Left ventricle myocardium inferior (tissue), 1 donor: ENCODE data around the gene SPINDOC. TPM values are rescaled to one million over a fixed set of nuclear protein-coding genes. Genes with fewer than 3 reads are reported as not detected.

Source experiments
- DNase-seq: peaks from one replicate; pipeline ENCODE4 v3.0.0-alpha.2; 2020
- H3K27ac ChIP-seq: fragments of 200-600 bp; replicated peaks from 2 replicates; pipeline ENCODE4 v1.8.0; 2021
- H3K27me3 ChIP-seq: fragments of 200-600 bp; 2 replicates; pipeline ENCODE4 v1.8.0; 2021; ENCODE audit warnings: low read depth
- H3K36me3 ChIP-seq: fragments of 200-600 bp; 2 replicates; pipeline ENCODE4 v1.8.0; 2021
- H3K4me1 ChIP-seq: fragments of 200-600 bp; 2 replicates; pipeline ENCODE4 v1.8.0; 2021
- H3K4me3 ChIP-seq: fragments of 200-600 bp; 2 replicates; pipeline ENCODE4 v1.8.0; 2021; ENCODE audit warnings: mild to moderate bottlenecking, moderate library complexity
- H3K9me3 ChIP-seq: fragments of 200-600 bp; replicated peaks from 2 replicates; pipeline ENCODE4 v1.8.0; 2021
- intact Hi-C: fragments of 100-400 bp; cut with micrococcal nuclease; formaldehyde crosslinking; loops from one replicate; pipeline ENCODE4 v1.11.0; 2022
- total RNA-seq: library from RNA; stranded (reverse); fragmentation: NEBNext Ultra II Directional; extraction: Animal tissue kit (Norgen Biotek cat#: 25700); gene quantifications from one replicate; pipeline ENCODE4 v1.2.1, GENCODE V29; 2021
- TF ChIP-seq, protein P1 (sequence below): fragments of 200-600 bp; IDR thresholded peaks from 2 replicates; pipeline ENCODE4 v1.8.0; 2021; ENCODE audit warnings: antibody characterized with exemption, mild to moderate bottlenecking, borderline replicate concordance
- donor health status: DM: no; HTN: yes; CAD: no; lungs with severe emphysema.

The SPINDOC gene
- total RNA-seq, 1 donor from 2014 or later: 14.0 TPM

DNA sequence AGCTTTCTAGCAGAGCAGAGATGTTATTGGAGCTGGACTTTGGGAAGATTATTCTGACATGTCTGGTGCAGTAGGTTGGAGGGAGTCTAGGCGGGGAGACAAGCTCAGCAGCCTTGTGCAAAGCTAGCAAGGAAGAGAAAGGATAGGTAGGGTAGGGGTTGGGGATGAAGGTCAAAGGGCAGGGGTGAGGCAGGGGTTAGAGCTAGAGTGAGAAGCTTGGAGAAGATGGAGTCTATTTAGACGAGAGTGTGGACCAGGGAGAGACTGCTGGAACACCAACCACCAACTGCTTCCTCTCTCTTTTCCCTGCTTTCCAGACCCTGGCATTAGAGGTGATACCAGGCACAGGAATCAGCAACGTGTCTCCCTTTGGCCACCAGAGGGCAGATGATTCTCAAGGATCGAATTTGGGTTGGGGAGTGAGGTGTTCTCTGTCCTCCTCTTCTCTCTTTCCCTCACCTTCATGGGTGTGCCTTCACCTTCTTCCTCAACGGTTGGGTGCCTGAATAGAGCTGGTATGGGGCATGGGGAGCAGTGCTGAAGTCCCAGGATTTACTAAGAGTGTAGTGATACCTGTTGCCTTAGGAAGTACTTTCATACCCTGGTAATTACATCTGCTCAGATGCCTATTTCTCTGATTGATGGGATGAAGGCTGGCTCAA is 23.9 kb downstream of the SPINDOC start:
- TF ChIP-seq, protein P1, sequence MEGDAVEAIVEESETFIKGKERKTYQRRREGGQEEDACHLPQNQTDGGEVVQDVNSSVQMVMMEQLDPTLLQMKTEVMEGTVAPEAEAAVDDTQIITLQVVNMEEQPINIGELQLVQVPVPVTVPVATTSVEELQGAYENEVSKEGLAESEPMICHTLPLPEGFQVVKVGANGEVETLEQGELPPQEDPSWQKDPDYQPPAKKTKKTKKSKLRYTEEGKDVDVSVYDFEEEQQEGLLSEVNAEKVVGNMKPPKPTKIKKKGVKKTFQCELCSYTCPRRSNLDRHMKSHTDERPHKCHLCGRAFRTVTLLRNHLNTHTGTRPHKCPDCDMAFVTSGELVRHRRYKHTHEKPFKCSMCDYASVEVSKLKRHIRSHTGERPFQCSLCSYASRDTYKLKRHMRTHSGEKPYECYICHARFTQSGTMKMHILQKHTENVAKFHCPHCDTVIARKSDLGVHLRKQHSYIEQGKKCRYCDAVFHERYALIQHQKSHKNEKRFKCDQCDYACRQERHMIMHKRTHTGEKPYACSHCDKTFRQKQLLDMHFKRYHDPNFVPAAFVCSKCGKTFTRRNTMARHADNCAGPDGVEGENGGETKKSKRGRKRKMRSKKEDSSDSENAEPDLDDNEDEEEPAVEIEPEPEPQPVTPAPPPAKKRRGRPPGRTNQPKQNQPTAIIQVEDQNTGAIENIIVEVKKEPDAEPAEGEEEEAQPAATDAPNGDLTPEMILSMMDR: peak; percentile 90
- H3K27ac ChIP-seq: peak overlapping the region; percentile 88
- intact Hi-C loops: loop anchor here (2.0 kb wide), 1 partner anchor 108 kb away; no protein-coding TSS in a partner anchor
- peak; percentile 68 for DNase-seq
- H3K27me3 ChIP-seq: no peaks in the 10 kb centered on the region
- H3K36me3 ChIP-seq: peaks cover 6% of the 10 kb centered on the region
- no peaks in the 10 kb centered on the region for H3K9me3 ChIP-seq
- peaks cover 42% of the 10 kb centered on the region for H3K4me1 ChIP-seq
- H3K4me3 ChIP-seq: no peak overlapping the region

DNA sequence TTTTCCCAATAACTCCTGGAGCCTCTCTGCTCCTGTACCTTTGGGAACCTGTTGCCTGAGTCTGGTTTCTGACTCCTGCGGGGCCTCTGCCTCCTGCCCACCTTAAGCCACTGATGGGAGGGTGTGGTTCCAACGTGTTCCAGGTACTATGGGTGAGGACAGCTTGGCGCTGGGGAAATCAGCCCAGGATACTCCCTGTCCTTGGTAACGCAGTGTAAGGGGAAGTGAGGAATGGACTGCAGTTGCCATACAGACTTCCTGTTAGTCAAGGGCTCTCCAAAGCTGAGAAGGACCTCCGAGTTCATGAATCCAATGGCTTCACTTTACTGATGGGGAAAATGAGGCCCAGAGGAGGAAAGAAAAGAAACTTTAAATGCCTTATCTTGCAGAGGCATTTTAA is 24.5 kb downstream of the SPINDOC start:
- Histone ChIP-seq H3K27me3 (no peaks in the 10 kb centered on the region), H3K36me3 (peaks cover 11% of the 10 kb centered on the region), H3K27ac (peak overlapping the region; percentile 88), H3K4me1 (peaks cover 47% of the 10 kb centered on the region), H3K4me3 (peak overlapping the region; percentile 91), H3K9me3 (no peaks in the 10 kb centered on the region)
- intact Hi-C loops: loop anchor here (2.0 kb wide), 1 partner anchor 107 kb away; no protein-coding TSS in a partner anchor
- TF ChIP-seq, protein P1: no peak
- no peak for DNase-seq

DNA sequence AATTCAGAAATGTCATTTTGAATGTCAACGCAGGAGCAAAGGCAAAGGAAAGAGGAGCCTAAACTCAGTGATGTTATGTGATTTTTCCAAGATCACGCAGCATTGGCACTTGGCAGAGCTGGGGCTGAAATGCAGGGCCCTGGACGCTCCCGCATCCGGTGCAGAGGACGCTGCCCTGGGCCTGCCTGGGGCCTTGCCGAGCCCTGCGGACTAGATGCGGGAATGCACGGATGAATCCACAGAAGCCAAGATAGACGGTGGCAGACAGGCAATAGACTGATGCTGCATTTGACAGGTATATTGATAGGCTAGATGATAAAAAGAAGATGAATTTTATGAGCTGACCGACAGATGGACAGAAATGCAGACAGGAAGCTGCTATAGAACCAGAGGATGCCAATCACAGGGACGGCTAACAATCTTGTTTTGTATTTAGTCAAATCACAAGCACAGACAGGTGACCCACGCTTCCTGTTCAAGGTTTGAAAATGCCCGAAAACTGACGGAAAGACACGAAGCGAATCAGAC is 25.0 kb downstream of the SPINDOC start:
- Histone ChIP-seq H3K4me1 (peaks cover 52% of the 10 kb centered on the region), H3K9me3 (no peaks in the 10 kb centered on the region), H3K4me3 (peak overlapping the region; percentile 91), H3K27me3 (no peaks in the 10 kb centered on the region), H3K36me3 (peaks cover 11% of the 10 kb centered on the region), H3K27ac (peak overlapping the region; percentile 88)
- DNase-seq: no peak
- TF ChIP-seq, protein P1: no peak
- intact Hi-C loops: no loop called here

DNA sequence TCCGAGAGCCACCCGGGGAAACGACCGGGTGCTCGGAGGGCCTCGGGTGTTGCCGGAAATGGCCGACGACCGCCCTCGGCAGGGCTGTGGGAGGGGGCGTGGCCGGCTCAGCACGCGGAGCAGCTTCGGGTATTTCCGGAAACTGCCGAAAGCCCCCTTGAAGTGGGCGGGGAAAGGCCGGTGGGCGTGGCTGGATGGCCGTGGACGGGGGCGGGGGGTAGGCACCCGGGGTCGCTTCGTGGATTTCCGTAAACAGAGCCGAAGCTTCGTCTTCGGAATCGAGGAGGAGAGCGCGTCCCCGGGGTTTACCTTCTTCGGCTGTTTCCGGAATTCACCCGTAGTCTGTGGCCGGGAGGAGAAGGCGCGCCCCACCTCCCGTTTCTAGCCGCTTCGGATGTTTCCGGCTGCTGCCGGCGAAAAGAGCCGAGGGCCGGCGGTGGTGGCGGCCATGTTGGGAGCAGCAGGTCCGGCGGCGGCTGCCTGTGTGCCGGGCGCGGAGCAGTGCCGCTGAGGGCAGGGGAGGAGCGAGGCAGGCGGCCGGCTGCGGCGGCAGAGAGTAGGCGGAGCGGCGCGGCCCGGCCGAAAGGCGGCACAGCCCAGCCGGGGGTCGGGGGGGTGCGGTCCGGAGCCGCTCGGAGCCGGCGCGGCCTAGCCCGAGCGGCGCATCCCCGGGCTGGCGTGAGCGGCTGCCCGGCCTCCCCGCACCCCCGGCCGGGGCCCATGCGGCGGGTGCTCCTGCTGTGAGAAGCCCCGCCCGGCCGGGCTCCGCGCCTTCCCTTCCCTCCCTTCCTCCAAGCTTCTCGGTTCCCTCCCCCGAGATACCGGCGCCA is 25.6 kb downstream of the SPINDOC start, which contains the start of gene MARK2:
Gene MARK2 (plus strand): TSS at position 433 of the 830 bp plus-strand sequence. CDS start 397 bp downstream, at position 830.
- TF ChIP-seq, protein P1: no peak
- Histone ChIP-seq H3K27me3 (no peaks in the 10 kb centered on the region), H3K4me1 (peaks cover 59% of the 10 kb centered on the region), H3K36me3 (peaks cover 15% of the 10 kb centered on the region), H3K4me3 (peak within 1 kb of the TSS; percentile 91), H3K27ac (peak within 1 kb of the TSS; percentile 88), H3K9me3 (no peaks in the 10 kb centered on the region)
- intact Hi-C loops: no loop called here
- DNase-seq: peak; percentile 97

DNA sequence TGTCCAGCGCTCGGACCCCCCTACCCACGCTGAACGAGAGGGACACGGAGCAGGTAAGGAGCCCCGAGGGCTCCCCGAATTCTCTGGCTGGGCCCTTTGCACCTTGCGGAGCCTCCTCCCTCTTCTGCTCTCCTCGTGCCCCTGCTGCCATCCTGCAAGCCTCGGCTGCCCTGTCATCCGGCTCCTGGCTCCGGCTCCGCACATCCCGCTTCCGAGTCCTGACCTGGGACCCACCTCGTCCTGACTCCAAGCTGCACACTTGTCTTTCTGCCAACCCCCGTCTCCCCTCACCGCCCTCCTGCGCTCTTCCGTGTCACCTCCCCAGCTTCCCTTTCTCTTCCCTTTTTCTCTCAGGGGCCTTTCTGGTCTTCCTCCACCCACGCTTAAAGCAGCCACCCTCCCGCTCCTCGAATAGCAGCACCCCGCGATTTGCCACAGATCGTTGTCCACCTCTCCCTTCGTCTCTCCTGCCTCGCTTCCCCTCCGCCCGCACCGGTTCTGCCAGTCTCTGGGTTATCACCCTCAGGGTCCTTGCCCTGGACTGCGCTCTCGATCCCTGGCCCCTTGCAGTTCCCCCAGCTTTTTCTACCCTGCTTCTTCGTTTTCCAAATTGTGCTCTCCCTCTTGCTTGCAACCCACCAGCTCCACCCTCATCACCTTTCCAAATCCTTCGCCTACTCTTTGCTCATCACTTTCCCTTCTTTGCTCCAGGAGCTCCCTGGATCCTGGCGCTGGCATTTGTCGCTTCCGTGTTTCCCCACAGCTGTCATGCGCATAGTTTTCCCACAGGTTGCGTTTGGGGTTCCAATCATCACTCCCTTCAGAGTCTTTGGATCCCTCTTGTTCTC is 26.5 kb downstream of the SPINDOC start:
- TF ChIP-seq, protein P1: no peak

More for the DNA sequence above, 26.5 kb downstream of the SPINDOC start:
- H3K4me3 ChIP-seq: peak overlapping the region; percentile 91
- no peak for DNase-seq
- peak overlapping the region; percentile 88 for H3K27ac ChIP-seq
- peaks cover 66% of the 10 kb centered on the region for H3K4me1 ChIP-seq
- H3K36me3 ChIP-seq: peaks cover 20% of the 10 kb centered on the region
- H3K9me3 ChIP-seq: no peaks in the 10 kb centered on the region
- H3K27me3 ChIP-seq: no peaks in the 10 kb centered on the region
- intact Hi-C loops: no loop called here
